BE2C (cell line): ENCODE results near the gene JAG2.

ENCODE experiments used
- DNase-seq: peaks from one replicate; pipeline ENCODE4 v3.0.0-alpha.2; 2020
- H3K27me3 ChIP-seq: fragments of 250-450 bp; sonication (Bioruptor Pico); 2 replicates; pipeline ENCODE4 v1.5.1; 2020; ENCODE audit warnings: mild to moderate bottlenecking
- H3K36me3 ChIP-seq: fragments of 250-450 bp; sonication (Bioruptor Pico); 2 replicates; pipeline ENCODE4 v1.5.1; 2020; ENCODE audit warnings: mild to moderate bottlenecking
- H3K4me1 ChIP-seq: fragments of 250-450 bp; sonication (Bioruptor Pico); 2 replicates; pipeline ENCODE4 v1.5.1; 2020
- H3K4me3 ChIP-seq: 2 replicates; pipeline ENCODE4 v1.5.1; 2011; ENCODE audit warnings: low read depth, low read length
- H3K9me3 ChIP-seq: fragments of 250-450 bp; sonication (Bioruptor Pico); 2 replicates; pipeline ENCODE4 v1.5.1; 2020
- CTCF ChIP-seq: IDR thresholded peaks from 2 replicates; pipeline ENCODE4 v1.5.1; 2012; ENCODE audit warnings: mild to moderate bottlenecking, low read depth, low read length

Gene JAG2

GRCh38 chr14:105177082-105177481, 8.5 kb upstream of the JAG2 start:
- Histone ChIP-seq H3K4me3 (no peak overlapping the region), H3K36me3 (no peaks in the 10 kb centered on the region), H3K27me3 (no peaks in the 10 kb centered on the region), H3K4me1 (no peaks in the 10 kb centered on the region), H3K9me3 (no peaks in the 10 kb centered on the region)
- TF ChIP-seq CTCF: no peak
- no peak for DNase-seq

DNA sequence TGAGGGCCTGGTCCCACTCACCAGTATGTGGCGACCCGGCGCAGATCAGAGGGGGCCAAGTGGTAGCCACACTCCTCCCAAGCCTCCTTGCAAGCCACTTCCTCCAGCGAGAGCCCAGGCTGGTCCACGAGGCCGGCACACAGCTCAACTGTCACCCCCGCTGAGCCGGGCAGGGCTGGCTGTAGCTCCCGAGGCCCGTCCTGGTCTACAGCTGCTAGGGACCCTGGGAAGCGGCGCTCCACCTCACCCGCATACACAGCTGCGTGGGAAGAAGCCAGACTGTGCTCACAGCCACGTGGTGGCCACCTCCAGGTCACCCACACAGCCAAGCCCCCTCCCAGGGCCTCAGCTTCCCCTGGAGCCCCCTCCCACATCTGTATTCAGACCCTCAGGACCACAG, 7.9 kb upstream of the JAG2 start:
- Histone ChIP-seq H3K4me3 (no peak overlapping the region), H3K36me3 (no peaks in the 10 kb centered on the region), H3K27me3 (no peaks in the 10 kb centered on the region), H3K9me3 (no peaks in the 10 kb centered on the region), H3K4me1 (no peaks in the 10 kb centered on the region)
- DNase-seq: no peak
- no peak for TF ChIP-seq CTCF

- H3K36me3 ChIP-seq: no peaks in the 10 kb centered on the region
- no peak overlapping the region for H3K4me3 ChIP-seq
- H3K9me3 ChIP-seq: no peaks in the 10 kb centered on the region
- no peaks in the 10 kb centered on the region for H3K4me1 ChIP-seq
- no peak for TF ChIP-seq CTCF
- DNase-seq: no peak
- H3K27me3 ChIP-seq: no peaks in the 10 kb centered on the region; the same call in 1 of the 2 replicates
Observed at GRCh38 chr14:105173901-105174894, 5.6 kb upstream of the JAG2 start.

- Histone ChIP-seq H3K27me3 (peaks cover 3% of the 10 kb centered on the region; the same call in 1 of the 2 replicates), H3K4me1 (no peaks in the 10 kb centered on the region), H3K9me3 (no peaks in the 10 kb centered on the region), H3K36me3 (no peaks in the 10 kb centered on the region), H3K4me3 (no peak overlapping the region)
- no peak for TF ChIP-seq CTCF
- no peak for DNase-seq
Observed at GRCh38 chr14:105173145-105173544, 4.6 kb upstream of the JAG2 start.

GRCh38 chr14:105172476-105172875, 3.9 kb upstream of the JAG2 start:
- Histone ChIP-seq H3K4me1 (no peaks in the 10 kb centered on the region), H3K27me3 (peaks cover 8% of the 10 kb centered on the region), H3K9me3 (no peaks in the 10 kb centered on the region), H3K36me3 (no peaks in the 10 kb centered on the region), H3K4me3 (no peak overlapping the region)
- no peak for DNase-seq
- no peak for TF ChIP-seq CTCF
